Trophoblast cell (in vitro differentiated cells and primary cell): ENCODE measurements around the gene IL1RAPL1.

Experiments
- DNase-seq, 2 donors: peaks; one replicate each; pipeline ENCODE4 v3.0.0-alpha.2; 2016
- H2AFZ ChIP-seq: 2 replicates; pipeline ENCODE4 v1.6.1; 2013; ENCODE audit warnings: low read length, moderate library complexity, mild to moderate bottlenecking; ENCODE audit not compliant: insufficient read depth, poor library complexity
- H2AK5ac ChIP-seq: 2 replicates; pipeline ENCODE4 v1.6.1; 2013; ENCODE audit warnings: mild to moderate bottlenecking, low read length
- H2BK120ac ChIP-seq: 2 replicates; pipeline ENCODE4 v1.6.1; 2013; ENCODE audit warnings: low read length, mild to moderate bottlenecking, moderate library complexity; ENCODE audit not compliant: insufficient read depth, poor library complexity
- H2BK12ac ChIP-seq: 2 replicates; pipeline ENCODE4 v1.6.1; 2013; ENCODE audit warnings: mild to moderate bottlenecking, low read length, moderate library complexity
- H2BK5ac ChIP-seq: 2 replicates; pipeline ENCODE4 v1.6.1; 2013; ENCODE audit warnings: low read length, low read depth, moderate library complexity, mild to moderate bottlenecking; ENCODE audit not compliant: poor library complexity
- H3K14ac ChIP-seq: 2 replicates; pipeline ENCODE4 v1.6.1; 2013; ENCODE audit warnings: mild to moderate bottlenecking, low read length
- H3K18ac ChIP-seq: 2 replicates; pipeline ENCODE4 v1.6.1; 2013; ENCODE audit warnings: mild to moderate bottlenecking, low read length
- H3K23ac ChIP-seq: 2 replicates; pipeline ENCODE4 v1.6.1; 2013; ENCODE audit warnings: low read length
- H3K27ac ChIP-seq: 2 replicates; pipeline ENCODE4 v1.5.1; 2013; ENCODE audit warnings: low read depth, mild to moderate bottlenecking, inconsistent platforms, low read length, moderate library complexity
- H3K27me3 ChIP-seq: 2 replicates; pipeline ENCODE4 v1.6.1; 2013; ENCODE audit warnings: inconsistent platforms, mild to moderate bottlenecking, low read length, moderate library complexity; ENCODE audit not compliant: insufficient read depth
- H3K36me3 ChIP-seq, 2 experiments: 1 replicate in 1 of 2; 2 replicates in 1 of 2; pipeline ENCODE4 v1.6.1; 2013; ENCODE audit warnings: low read length in 2 of 2, mild to moderate bottlenecking in 2 of 2, moderate library complexity in 1 of 2; ENCODE audit not compliant: insufficient read depth in 2 of 2, control insufficient read depth in 1 of 2
- H3K4ac ChIP-seq: 2 replicates; pipeline ENCODE4 v1.6.1; 2013; ENCODE audit warnings: low read depth, mild to moderate bottlenecking, low read length, moderate library complexity
- H3K4me1 ChIP-seq, 2 experiments: 1 replicate in 1 of 2; 2 replicates in 1 of 2; pipeline ENCODE4 v1.6.1; 2013; ENCODE audit warnings: low read length in 2 of 2, mild to moderate bottlenecking in 2 of 2, moderate library complexity in 1 of 2; ENCODE audit not compliant: insufficient read depth in 2 of 2, control insufficient read depth in 1 of 2
- H3K4me2 ChIP-seq: 2 replicates; pipeline ENCODE4 v1.6.1; 2013; ENCODE audit warnings: inconsistent platforms, mild to moderate bottlenecking, low read length, moderate library complexity
- H3K4me3 ChIP-seq: 2 replicates; pipeline ENCODE4 v1.5.1; 2013; ENCODE audit warnings: mild to moderate bottlenecking, low read depth, low read length, inconsistent platforms
- H3K79me1 ChIP-seq: one replicate; pipeline ENCODE4 v1.6.1; 2013; ENCODE audit warnings: low read length
- H3K79me2 ChIP-seq: 2 replicates; pipeline ENCODE4 v1.6.1; 2013; ENCODE audit warnings: low read length, mild to moderate bottlenecking; ENCODE audit not compliant: control insufficient read depth, insufficient read depth, poor library complexity
- H3K9ac ChIP-seq: 2 replicates; pipeline ENCODE4 v1.6.1; 2013; ENCODE audit warnings: mild to moderate bottlenecking, low read length
- H3K9me3 ChIP-seq: 2 replicates; pipeline ENCODE4 v1.6.1; 2013; ENCODE audit warnings: low read depth, mild to moderate bottlenecking, control low read depth, inconsistent platforms, low read length; ENCODE audit not compliant: insufficient read depth
- H4K12ac ChIP-seq: 2 replicates; pipeline ENCODE4 v1.6.1; 2013; ENCODE audit warnings: low read depth, mild to moderate bottlenecking, low read length, moderate library complexity
- H4K8ac ChIP-seq: 2 replicates; pipeline ENCODE4 v1.6.1; 2013; ENCODE audit warnings: low read depth, mild to moderate bottlenecking, low read length, moderate library complexity
- H4K91ac ChIP-seq: one replicate; pipeline ENCODE4 v1.6.1; 2013; ENCODE audit warnings: low read depth, mild to moderate bottlenecking, low read length, moderate library complexity
- WGBS: extraction: QIAGEN DNeasy Blood & Tissue Kit; methylation state at CpG from one replicate; pipeline ENCODE4 v1.1.7; 2013; ENCODE audit warnings: missing lambda C conversion rate; ENCODE audit not compliant: insufficient read length, insufficient coverage; ENCODE audit errors: extremely low coverage; 5-methylcytosine and 5-hydroxymethylcytosine counted together

The IL1RAPL1 gene

DNA sequence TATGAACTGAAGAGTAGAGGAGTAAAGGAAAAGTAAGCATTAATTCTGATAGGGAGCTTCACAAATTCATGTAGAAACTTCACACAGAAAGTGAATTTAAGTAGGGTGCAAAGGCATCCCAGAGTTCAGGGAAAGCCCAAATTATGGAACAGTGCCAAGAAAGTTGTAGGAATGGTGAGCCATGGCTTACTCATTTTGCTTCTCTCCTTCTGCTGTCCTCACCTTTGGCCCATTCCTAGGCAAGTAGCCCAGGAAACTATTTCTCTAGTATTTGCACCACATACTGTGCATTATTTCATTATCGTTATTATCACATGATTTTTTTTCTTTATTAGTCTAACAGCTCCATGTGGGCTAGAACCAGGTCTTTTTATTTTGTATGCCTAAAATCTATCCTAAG lies 34.9 kb upstream of the IL1RAPL1 start:
- WGBS: no CpG with 5 or more reads among the region's 1 CpG
- Histone ChIP-seq H3K27ac (no peak overlapping the region), H4K8ac (no peak overlapping the region)

DNA sequence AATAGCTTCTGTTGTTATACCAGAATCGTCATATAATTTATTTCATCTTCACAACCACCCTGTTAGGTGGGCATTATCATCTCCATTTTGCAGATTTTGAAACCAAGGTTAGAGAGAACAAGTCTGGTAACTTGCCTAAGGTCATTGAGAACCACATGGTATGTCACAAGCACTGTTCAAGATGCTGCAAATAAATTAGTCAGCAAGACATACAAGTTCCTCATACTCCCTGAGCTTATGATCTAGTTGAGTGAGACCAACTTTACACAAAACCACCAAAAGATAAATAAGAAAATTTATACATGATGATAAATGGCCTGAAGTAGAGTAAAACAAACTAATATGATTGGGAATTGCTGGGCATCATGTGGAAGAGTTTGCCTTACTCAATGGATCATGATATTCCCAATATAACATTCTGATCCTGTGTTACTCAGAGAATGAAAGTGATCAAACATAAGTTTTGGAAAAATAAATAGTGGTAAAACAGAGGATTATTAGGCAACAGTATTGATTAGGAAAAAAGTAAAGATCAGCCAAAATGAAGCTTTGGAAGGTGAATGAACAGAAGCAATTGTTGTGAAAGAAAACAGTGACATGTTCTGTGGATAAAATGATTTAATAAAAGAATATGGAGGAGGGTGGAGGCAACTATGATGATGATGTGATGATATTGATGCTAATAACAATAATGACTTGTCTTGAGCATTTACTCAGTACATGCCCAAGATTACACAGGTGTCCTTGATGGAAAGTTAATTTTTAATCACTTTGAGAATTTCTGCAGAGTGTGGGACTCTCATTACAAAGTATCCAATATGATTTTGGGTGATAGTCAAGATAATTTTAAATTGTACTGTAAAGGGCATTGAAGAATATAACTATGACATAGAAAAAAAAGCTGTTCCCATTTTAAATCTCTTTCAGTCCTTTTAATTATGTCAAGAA lies 34.1 kb upstream of the IL1RAPL1 start:
- Histone ChIP-seq H4K91ac (no peak overlapping the region), H2BK120ac (no peak overlapping the region), H3K9me3 (no peaks in the 10 kb centered on the region), H3K79me1 (no peaks in the 10 kb centered on the region), H3K4me1 (no peaks in the 10 kb centered on the region), H3K79me2 (no peaks in the 10 kb centered on the region), H3K36me3 (no peaks in the 10 kb centered on the region), H3K23ac (no peak overlapping the region), H2BK5ac (no peak overlapping the region), H2AK5ac (no peak overlapping the region), H3K4me2 (no peak overlapping the region), H3K27ac (no peak overlapping the region), H3K9ac (no peak overlapping the region), H4K12ac (no peak overlapping the region), H3K14ac (no peak overlapping the region), H3K4me3 (no peak overlapping the region), H3K4ac (no peak overlapping the region), H3K27me3 (no peaks in the 10 kb centered on the region), H2AFZ (no peak overlapping the region), H2BK12ac (no peak overlapping the region), H4K8ac (no peak overlapping the region), H3K18ac (no peak overlapping the region)
- no peak for DNase-seq
- no CpG with 5 or more reads among the region's 1 CpG for WGBS

More for the DNA sequence above, 34.9 kb upstream of the IL1RAPL1 start:
- Histone ChIP-seq H3K4me1 (no peaks in the 10 kb centered on the region), H3K79me2 (no peaks in the 10 kb centered on the region), H3K9me3 (no peaks in the 10 kb centered on the region), H2AK5ac (no peak overlapping the region), H3K23ac (no peak overlapping the region), H3K79me1 (no peaks in the 10 kb centered on the region), H2BK120ac (no peak overlapping the region), H3K27me3 (no peaks in the 10 kb centered on the region), H3K36me3 (no peaks in the 10 kb centered on the region), H3K18ac (no peak overlapping the region), H2AFZ (no peak overlapping the region), H3K9ac (no peak overlapping the region), H4K12ac (no peak overlapping the region), H3K4me2 (no peak overlapping the region), H2BK12ac (no peak overlapping the region), H3K14ac (no peak overlapping the region), H2BK5ac (no peak overlapping the region), H3K4ac (no peak overlapping the region), H3K4me3 (no peak overlapping the region), H4K91ac (no peak overlapping the region)
- peak in 1 of 2 donors; percentile 31 for DNase-seq

DNA sequence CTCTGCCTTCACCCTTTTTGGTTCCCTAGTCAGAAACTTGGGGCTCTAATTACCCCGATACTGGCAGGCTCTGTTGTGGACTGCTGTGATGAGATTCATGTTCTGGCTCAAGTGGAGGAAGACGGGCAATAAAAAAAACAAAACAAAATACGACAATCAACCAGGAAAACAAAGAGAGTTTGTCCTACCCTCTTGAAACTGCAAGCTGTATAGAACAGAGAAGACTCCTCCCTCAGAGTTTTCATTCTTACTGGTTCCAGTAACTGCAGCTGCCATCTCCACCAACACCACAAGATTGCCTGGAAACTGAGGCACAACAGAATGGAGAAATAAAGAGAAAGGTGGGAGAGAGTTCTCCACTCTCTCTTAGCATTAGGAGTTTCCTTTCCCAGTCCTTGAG lies 11.1 kb upstream of the IL1RAPL1 start:
- no peak overlapping the region for H3K9ac ChIP-seq
- no peak overlapping the region for H2BK5ac ChIP-seq
- no peak overlapping the region for H2BK12ac ChIP-seq
- no peak overlapping the region for H3K27ac ChIP-seq
- H3K4ac ChIP-seq: no peak overlapping the region
- no peak overlapping the region for H3K4me3 ChIP-seq
- H2BK120ac ChIP-seq: no peak overlapping the region
- H3K27me3 ChIP-seq: no peaks in the 10 kb centered on the region
- H3K18ac ChIP-seq: no peak overlapping the region
- WGBS: no CpG with 5 or more reads among the region's 3 CpGs
- H3K36me3 ChIP-seq: no peaks in the 10 kb centered on the region
- H3K14ac ChIP-seq: no peak overlapping the region
- H4K12ac ChIP-seq: no peak overlapping the region
- no peak overlapping the region for H3K23ac ChIP-seq
- no peak overlapping the region for H3K4me2 ChIP-seq
- H3K79me2 ChIP-seq: no peaks in the 10 kb centered on the region
- H3K9me3 ChIP-seq: no peaks in the 10 kb centered on the region
- H4K8ac ChIP-seq: no peak overlapping the region
- H2AFZ ChIP-seq: no peak overlapping the region
- no peaks in the 10 kb centered on the region for H3K4me1 ChIP-seq
- H4K91ac ChIP-seq: no peak overlapping the region
- no peak for DNase-seq
- no peaks in the 10 kb centered on the region for H3K79me1 ChIP-seq
- no peak overlapping the region for H2AK5ac ChIP-seq

DNA sequence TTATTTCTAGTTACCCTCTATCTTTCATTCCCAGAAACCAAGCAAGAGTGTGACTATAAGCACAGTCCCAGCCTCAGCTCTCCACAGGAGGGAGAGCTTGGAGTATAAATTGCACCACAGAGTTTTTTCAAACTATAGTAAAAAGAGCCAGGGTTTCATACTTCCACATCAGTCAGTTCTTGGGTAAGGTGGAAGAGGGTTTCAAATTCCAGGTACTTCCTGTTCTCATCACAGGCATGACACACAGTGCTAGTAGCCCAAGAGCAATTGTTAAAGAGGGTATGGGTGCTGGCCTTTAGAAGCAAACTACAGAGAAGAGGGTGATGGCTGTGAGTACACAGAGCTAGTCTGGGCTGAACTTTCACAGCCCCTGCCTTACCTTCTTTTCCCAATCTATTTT lies 5.7 kb upstream of the IL1RAPL1 start:
- Histone ChIP-seq H4K8ac (no peak overlapping the region), H3K27ac (no peak overlapping the region), H4K12ac (no peak overlapping the region), H3K9me3 (no peaks in the 10 kb centered on the region), H3K27me3 (no peaks in the 10 kb centered on the region), H3K14ac (no peak overlapping the region), H3K18ac (no peak overlapping the region), H3K4ac (no peak overlapping the region), H3K23ac (no peak overlapping the region), H2AK5ac (no peak overlapping the region), H3K79me2 (no peaks in the 10 kb centered on the region), H3K36me3 (no peaks in the 10 kb centered on the region), H3K4me3 (no peak overlapping the region), H3K4me1 (no peaks in the 10 kb centered on the region), H2BK120ac (no peak overlapping the region), H3K4me2 (no peak overlapping the region), H2BK12ac (no peak overlapping the region), H2BK5ac (no peak overlapping the region), H3K79me1 (no peaks in the 10 kb centered on the region), H3K9ac (no peak overlapping the region), H4K91ac (no peak overlapping the region), H2AFZ (no peak overlapping the region)
- no peak for DNase-seq
